GM21619 (cell line): ENCODE results near the gene BCORL1.

Source experiments
- ATAC-seq: cut with Tn5 transposase; IDR thresholded peaks from one replicate; pipeline ENCODE4 v1.9.1; 2021; ENCODE audit not compliant: unreplicated experiment

Gene BCORL1

GRCh38 chrX:130093271-130093670, 110.8 kb downstream of the BCORL1 start:
- ATAC-seq, result no peak

- no peak for ATAC-seq
Observed at GRCh38 chrX:130094696-130095095, 112.3 kb downstream of the BCORL1 start.

- ATAC-seq, result no peak
Observed at GRCh38 chrX:130095249-130096030, 113.0 kb downstream of the BCORL1 start.

- no peak for ATAC-seq
Observed at GRCh38 chrX:130097507-130098209, 115.2 kb downstream of the BCORL1 start.

- ATAC-seq, result no peak
Observed at GRCh38 chrX:130098210-130098552, 115.7 kb downstream of the BCORL1 start.

- no peak for ATAC-seq
Observed at GRCh38 chrX:130100180-130100579, 117.7 kb downstream of the BCORL1 start.

GRCh38 chrX:130103605-130104004, 121.2 kb downstream of the BCORL1 start:
- ATAC-seq, result no peak

GRCh38 chrX:130105244-130105643, 122.8 kb downstream of the BCORL1 start:
- no peak for ATAC-seq

- ATAC-seq, result no peak
Observed at GRCh38 chrX:130106071-130106470, 123.6 kb downstream of the BCORL1 start.
